Panc1 (cell line): ENCODE data around the gene FSD1.
"Not testable (repeated sequence)": the region's sequence is repeated elsewhere in the genome, so short reads cannot be mapped to it uniquely, and the experiment has no call there.

ENCODE experiments used
- POLR2AphosphoS5 ChIP-seq: IDR thresholded peaks from 2 replicates; pipeline ENCODE4 v1.6.1; 2012; ENCODE audit warnings: mild to moderate bottlenecking, low read depth, low read length, moderate library complexity
- TF ChIP-seq, protein P1 (sequence below): fragments of 450-650 bp; IDR thresholded peaks from 2 replicates; pipeline ENCODE4 v1.5.1; 2017; ENCODE audit warnings: mild to moderate bottlenecking

DNA sequence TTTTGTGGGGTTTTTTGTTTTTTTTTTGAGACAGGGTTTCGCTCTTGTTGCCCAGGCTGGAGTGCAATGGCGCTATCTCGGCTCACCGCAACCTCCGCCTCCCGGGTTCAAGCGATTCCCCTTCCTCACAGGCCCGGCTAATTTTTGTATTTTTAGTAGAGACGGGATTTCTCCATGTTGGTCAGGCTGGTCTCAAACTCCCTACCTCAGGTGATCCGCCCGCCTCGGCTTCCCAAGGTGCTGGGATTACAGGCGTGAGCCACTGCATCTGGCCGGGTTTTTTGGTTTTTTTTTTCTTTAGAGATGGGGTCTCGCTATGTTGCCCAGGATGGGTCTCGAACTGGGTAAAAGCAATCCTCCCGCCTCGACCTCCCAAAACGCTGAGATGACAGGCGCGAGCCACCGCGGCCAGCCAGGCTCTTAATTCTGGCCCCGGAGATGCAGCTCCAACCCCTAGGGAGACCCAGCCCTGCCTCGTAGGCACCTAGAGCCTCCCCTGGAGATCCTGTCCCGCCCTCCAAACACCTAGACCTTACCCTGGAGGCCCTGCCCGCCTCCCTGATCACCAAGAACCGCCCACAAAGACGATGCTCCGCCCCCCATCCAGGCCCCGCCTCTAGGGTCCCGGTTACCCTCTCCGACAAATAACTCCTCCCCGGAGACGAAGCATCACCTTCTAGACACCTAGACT, 24.7 kb downstream of the FSD1 start:
- TF ChIP-seq, protein P1, sequence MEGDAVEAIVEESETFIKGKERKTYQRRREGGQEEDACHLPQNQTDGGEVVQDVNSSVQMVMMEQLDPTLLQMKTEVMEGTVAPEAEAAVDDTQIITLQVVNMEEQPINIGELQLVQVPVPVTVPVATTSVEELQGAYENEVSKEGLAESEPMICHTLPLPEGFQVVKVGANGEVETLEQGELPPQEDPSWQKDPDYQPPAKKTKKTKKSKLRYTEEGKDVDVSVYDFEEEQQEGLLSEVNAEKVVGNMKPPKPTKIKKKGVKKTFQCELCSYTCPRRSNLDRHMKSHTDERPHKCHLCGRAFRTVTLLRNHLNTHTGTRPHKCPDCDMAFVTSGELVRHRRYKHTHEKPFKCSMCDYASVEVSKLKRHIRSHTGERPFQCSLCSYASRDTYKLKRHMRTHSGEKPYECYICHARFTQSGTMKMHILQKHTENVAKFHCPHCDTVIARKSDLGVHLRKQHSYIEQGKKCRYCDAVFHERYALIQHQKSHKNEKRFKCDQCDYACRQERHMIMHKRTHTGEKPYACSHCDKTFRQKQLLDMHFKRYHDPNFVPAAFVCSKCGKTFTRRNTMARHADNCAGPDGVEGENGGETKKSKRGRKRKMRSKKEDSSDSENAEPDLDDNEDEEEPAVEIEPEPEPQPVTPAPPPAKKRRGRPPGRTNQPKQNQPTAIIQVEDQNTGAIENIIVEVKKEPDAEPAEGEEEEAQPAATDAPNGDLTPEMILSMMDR: not testable (repeated sequence)
- not testable (repeated sequence) for TF ChIP-seq POLR2AphosphoS5
